ENCODE measurements around the gene COLEC11.

The COLEC11 gene

DNA sequence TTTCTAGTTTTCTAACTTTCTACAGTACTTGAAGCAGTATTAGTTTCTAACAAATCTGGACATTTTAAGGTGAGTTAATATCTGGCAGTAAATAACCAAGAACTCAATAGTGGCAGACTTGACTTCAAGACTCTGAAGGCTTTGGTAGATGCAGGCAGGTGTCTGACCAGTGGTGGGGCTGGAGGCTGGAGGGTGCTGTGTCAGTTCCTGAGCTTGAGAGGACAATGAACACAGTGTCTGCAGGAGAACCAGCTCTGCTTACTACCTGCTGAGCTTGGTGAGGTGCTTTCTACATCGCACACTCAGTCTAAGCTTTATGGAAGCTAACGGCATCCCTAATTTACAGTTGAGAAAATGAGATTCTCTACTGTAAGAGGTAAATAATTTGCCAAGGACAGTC is 84.3 kb downstream of the COLEC11 start:
- TF ChIP-seq, protein P1, sequence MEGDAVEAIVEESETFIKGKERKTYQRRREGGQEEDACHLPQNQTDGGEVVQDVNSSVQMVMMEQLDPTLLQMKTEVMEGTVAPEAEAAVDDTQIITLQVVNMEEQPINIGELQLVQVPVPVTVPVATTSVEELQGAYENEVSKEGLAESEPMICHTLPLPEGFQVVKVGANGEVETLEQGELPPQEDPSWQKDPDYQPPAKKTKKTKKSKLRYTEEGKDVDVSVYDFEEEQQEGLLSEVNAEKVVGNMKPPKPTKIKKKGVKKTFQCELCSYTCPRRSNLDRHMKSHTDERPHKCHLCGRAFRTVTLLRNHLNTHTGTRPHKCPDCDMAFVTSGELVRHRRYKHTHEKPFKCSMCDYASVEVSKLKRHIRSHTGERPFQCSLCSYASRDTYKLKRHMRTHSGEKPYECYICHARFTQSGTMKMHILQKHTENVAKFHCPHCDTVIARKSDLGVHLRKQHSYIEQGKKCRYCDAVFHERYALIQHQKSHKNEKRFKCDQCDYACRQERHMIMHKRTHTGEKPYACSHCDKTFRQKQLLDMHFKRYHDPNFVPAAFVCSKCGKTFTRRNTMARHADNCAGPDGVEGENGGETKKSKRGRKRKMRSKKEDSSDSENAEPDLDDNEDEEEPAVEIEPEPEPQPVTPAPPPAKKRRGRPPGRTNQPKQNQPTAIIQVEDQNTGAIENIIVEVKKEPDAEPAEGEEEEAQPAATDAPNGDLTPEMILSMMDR (IDR thresholded peaks at IDR 0.05): no peak
- DNase-seq: no peak
- Mint-ChIP-seq H3K4me3 (no peak overlapping the region), H3K36me3 (ENCODE audit: low read depth) (no peaks in the 10 kb centered on the region), H3K4me1 (no peaks in the 10 kb centered on the region), H3K27ac (no peak overlapping the region), H3K9me3 (no peaks in the 10 kb centered on the region), H3K27me3 (ENCODE audit: low read depth, poor library complexity) (peaks cover 16% of the 10 kb centered on the region)

DNA sequence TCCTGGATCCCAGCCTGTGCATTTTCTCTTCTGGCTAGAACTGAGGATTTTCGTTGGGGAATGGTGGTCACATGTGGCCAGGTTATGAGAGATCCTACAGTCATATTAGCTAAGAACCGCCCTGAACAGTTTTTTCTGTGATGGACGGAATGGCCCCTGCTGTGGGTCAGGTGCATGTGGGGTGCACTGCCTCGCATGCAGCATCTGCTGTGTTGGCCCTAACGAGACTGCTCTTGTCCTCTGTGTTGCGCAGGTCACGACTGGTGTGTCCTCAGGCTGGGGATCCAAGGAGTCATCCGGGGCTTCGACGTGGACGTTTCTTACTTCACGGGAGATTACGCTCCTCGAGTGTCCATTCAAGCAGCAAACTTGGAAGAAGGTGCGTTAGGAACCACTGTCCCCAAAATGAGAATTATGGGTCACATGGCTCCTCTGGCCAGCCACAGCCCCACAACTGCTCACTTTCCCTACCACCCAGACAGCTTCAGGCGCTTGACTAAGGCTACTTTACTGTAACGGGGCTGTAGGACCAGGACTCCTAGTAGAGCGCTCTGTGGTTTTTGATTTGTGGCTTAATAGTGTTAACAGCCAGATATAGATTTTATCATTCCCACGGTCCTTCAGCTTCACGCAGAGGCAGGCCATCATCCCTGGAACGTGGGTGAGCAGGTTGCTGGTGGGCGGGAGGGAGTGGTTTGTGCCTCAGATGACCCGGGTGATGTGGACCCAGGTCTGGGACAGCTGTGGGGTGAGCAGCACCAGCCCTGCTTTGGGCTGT is 84.9 kb downstream of the COLEC11 start:
- H3K9me3 Mint-ChIP-seq: no peaks in the 10 kb centered on the region
- no peaks in the 10 kb centered on the region for H3K4me1 Mint-ChIP-seq
- H3K4me3 Mint-ChIP-seq: no peak overlapping the region
- no peaks in the 10 kb centered on the region for H3K36me3 Mint-ChIP-seq (ENCODE audit: low read depth)
- no peak overlapping the region for H3K27ac Mint-ChIP-seq
- peaks cover 16% of the 10 kb centered on the region for H3K27me3 Mint-ChIP-seq (ENCODE audit: low read depth, poor library complexity)
- no peak for DNase-seq
- TF ChIP-seq, protein P1 (IDR thresholded peaks at IDR 0.05): no peak

DNA sequence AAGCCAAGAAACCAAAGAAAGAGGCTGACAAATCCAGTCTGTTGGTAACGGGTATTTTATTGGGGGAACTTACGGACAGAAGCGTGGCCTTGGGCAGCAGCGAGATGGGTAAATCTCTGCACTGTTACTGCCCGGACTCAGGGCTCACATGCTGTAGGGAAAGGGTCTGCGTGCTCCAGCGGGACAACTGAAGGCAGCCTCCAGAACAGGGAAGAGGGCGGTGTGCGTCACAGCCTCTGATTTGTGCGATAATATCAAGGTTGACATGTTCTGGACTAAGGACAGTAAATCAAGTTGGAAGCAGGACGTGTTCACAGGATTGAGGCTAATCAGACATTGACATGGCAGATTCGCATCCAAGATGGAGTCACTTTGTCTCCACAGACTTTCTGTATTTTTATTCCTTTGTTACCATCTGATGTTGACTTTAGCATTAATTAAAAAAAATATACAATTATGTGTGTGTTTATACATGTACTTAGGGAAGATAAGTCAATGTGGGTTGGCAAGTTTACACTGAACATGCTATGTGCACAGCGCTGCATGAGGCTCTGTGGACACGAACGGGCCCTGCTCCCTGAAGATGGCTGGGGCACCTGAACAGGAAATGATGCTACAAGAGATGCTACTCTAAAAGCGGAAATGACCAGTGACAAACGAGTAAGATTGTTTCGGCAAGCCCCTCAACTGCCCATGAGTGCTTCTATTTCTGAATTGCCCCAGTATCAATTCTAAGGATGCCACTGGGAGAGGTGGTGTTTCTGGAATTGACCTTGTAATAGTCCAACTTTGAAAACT is 85.8 kb downstream of the COLEC11 start:
- H3K4me1 Mint-ChIP-seq: no peaks in the 10 kb centered on the region
- H3K27me3 Mint-ChIP-seq (ENCODE audit: low read depth, poor library complexity): peaks cover 11% of the 10 kb centered on the region
- TF ChIP-seq, protein P1 (IDR thresholded peaks at IDR 0.05): no peak
- H3K4me3 Mint-ChIP-seq: no peak overlapping the region
- no peaks in the 10 kb centered on the region for H3K36me3 Mint-ChIP-seq (ENCODE audit: low read depth)
- H3K9me3 Mint-ChIP-seq: peaks cover 3% of the 10 kb centered on the region
- no peak for DNase-seq
- no peak overlapping the region for H3K27ac Mint-ChIP-seq

DNA sequence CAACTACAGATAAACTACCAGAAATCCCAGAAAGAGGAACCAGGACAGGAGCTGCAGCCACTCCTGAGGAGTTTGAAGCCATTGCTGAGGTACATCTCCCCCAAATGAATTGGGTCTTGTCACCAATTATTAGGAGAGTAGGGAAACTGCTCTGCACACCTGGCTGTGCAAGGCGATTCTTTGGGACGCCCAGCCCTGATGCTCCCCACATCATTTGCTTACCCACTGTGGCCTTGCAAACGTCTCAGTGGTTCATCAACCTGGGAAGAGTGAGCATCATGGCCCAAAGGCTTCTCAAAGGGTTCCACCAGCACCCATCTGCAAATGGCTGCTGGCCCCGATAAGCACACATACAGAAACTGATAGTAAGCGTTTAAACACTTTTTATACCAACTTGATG is 86.7 kb downstream of the COLEC11 start:
- no peak overlapping the region for H3K4me3 Mint-ChIP-seq
- no peaks in the 10 kb centered on the region for H3K36me3 Mint-ChIP-seq (ENCODE audit: low read depth)
- peaks cover 15% of the 10 kb centered on the region for H3K27me3 Mint-ChIP-seq (ENCODE audit: low read depth, poor library complexity)
- peaks cover 3% of the 10 kb centered on the region for H3K9me3 Mint-ChIP-seq
- no peaks in the 10 kb centered on the region for H3K4me1 Mint-ChIP-seq
- TF ChIP-seq, protein P1 (IDR thresholded peaks at IDR 0.05): no peak
- DNase-seq: no peak
- no peak overlapping the region for H3K27ac Mint-ChIP-seq

DNA sequence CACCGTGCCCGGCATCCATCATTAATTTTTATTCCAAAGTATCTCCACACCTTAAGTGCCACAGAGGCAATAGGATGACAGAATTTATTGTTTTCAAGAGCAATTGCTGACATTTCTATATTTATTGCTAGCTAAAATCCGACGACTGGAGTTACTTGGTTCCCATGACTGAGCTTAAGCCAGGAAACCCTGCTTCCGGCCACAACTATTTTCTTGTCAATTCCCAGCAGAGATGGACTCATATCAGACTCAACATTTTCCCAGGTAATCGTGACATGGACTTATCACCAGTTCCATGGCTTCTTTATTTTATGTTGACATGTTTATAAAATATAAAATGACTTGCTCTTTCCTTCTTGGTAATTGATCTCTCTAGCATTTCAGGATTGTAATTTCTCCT is 87.9 kb downstream of the COLEC11 start:
- H3K27ac Mint-ChIP-seq: no peak overlapping the region
- peaks cover 3% of the 10 kb centered on the region for H3K9me3 Mint-ChIP-seq
- TF ChIP-seq, protein P1 (IDR thresholded peaks at IDR 0.05): no peak
- no peaks in the 10 kb centered on the region for H3K4me1 Mint-ChIP-seq
- H3K4me3 Mint-ChIP-seq: no peak overlapping the region
- H3K27me3 Mint-ChIP-seq (ENCODE audit: low read depth, poor library complexity): peaks cover 15% of the 10 kb centered on the region
- DNase-seq: no peak
- no peaks in the 10 kb centered on the region for H3K36me3 Mint-ChIP-seq (ENCODE audit: low read depth)

Data from nephron progenitor cell (in vitro differentiated cells).